NCI-H187 treated with DMSO at 0.1 percent for 48 hours (cell line): ENCODE measurements around the gene CXorf51A.
"Not testable (repeated sequence)": the region's sequence is repeated elsewhere in the genome, so short reads cannot be mapped to it uniquely, and the experiment has no call there.

Experiments used
- DNase-seq: peaks from one replicate; lab custom pipeline; 2025; lab: John Stamatoyannopoulos, UW

CXorf51A gene

GRCh38 chrX:146814644-146815043 lies at the start of gene CXorf51A:
Gene CXorf51A, minus strand, starts transcription at chrX:146814744. Its CDS starts 21 bp downstream, at chrX:146814723.
- DNase-seq = not testable (repeated sequence)

- DNase-seq = no peak
Observed at GRCh38 chrX:146863566-146863965, 49.0 kb upstream of the CXorf51A start.

- DNase-seq = no peak
Observed at GRCh38 chrX:146854281-146854680, 39.7 kb upstream of the CXorf51A start.

GRCh38 chrX:146831994-146832393 lies 17.4 kb upstream of the CXorf51A start:
- DNase-seq = no peak

GRCh38 chrX:146809471-146809870 lies 5.1 kb downstream of the CXorf51A start, which contains the start of gene CXorf51B:
Gene CXorf51B, plus strand, starts transcription at chrX:146809771. Its CDS starts 21 bp downstream, at chrX:146809792.
- not testable (repeated sequence) for DNase-seq
